Measurements from ENCODE around the gene SPATS2L. TPM values are rescaled to one million over a fixed set of nuclear protein-coding genes. Genes with fewer than 3 reads are reported as not detected.

Gene SPATS2L
- total RNA-seq, 3 donors from 2014 or later: 61.3 to 67.5 (median 64.5) TPM

GRCh38 chr2:200345975-200346374, 39.5 kb downstream of the SPATS2L start:
- no peaks in the 10 kb centered on the region for H3K9me3 ChIP-seq
- H3K27me3 ChIP-seq: no peaks in the 10 kb centered on the region
- intact Hi-C loops (cut with DNase I; ENCODE audit: low total_unique reads): no loop called here
- H3K4me1 ChIP-seq: no peaks in the 10 kb centered on the region
- no peaks in the 10 kb centered on the region for H3K36me3 ChIP-seq
- H3K27ac ChIP-seq: no peak overlapping the region
- no peak overlapping the region for H3K4me3 ChIP-seq
- no peak for TF ChIP-seq CTCF (IDR thresholded peaks at IDR 0.05)
- no peak for TF ChIP-seq POLR2AphosphoS5 (IDR thresholded peaks at IDR 0.05)
- TF ChIP-seq POLR2A (IDR thresholded peaks at IDR 0.05): no peak
- DNase-seq (ENCODE audit: low spot score in 2 of 2): no peak

- no peak for TF ChIP-seq POLR2AphosphoS5 (IDR thresholded peaks at IDR 0.05)
- TF ChIP-seq POLR2A (IDR thresholded peaks at IDR 0.05): no peak
- TF ChIP-seq CTCF (IDR thresholded peaks at IDR 0.05): no peak
- DNase-seq (ENCODE audit: low spot score in 2 of 2): no peak
- intact Hi-C loops (cut with DNase I; ENCODE audit: low total_unique reads): no loop called here
- H3K4me3 ChIP-seq: no peak overlapping the region
- no peak overlapping the region for H3K27ac ChIP-seq
- no peaks in the 10 kb centered on the region for H3K27me3 ChIP-seq
- peaks cover 0 to 1% of the 10 kb centered on the region in 2 donors for H3K4me1 ChIP-seq
- no peaks in the 10 kb centered on the region for H3K9me3 ChIP-seq
- H3K36me3 ChIP-seq: no peaks in the 10 kb centered on the region
These were observed 40.8 kb downstream of the SPATS2L start for GRCh38 chr2:200347301-200347700.

- no peak for TF ChIP-seq CTCF (IDR thresholded peaks at IDR 0.05)
- no peak for TF ChIP-seq POLR2AphosphoS5 (IDR thresholded peaks at IDR 0.05)
These were observed 42.5 kb downstream of the SPATS2L start for GRCh38 chr2:200348897-200349563.

GRCh38 chr2:200349868-200350267, 43.4 kb downstream of the SPATS2L start:
- Histone ChIP-seq H3K9me3 (no peaks in the 10 kb centered on the region), H3K27ac (no peak overlapping the region), H3K36me3 (no peaks in the 10 kb centered on the region), H3K27me3 (no peaks in the 10 kb centered on the region), H3K4me3 (no peak overlapping the region), H3K4me1 (peaks cover 0 to 6% of the 10 kb centered on the region in 2 donors)
- TF ChIP-seq POLR2A (IDR thresholded peaks at IDR 0.05) (no peak), CTCF (IDR thresholded peaks at IDR 0.05) (no peak), POLR2AphosphoS5 (IDR thresholded peaks at IDR 0.05) (no peak)
- intact Hi-C loops (cut with DNase I; ENCODE audit: low total_unique reads): no loop called here
- no peak for DNase-seq (ENCODE audit: low spot score in 2 of 2)

More at GRCh38 chr2:200348897-200349563, 42.5 kb downstream of the SPATS2L start:
- H3K4me1 ChIP-seq: peaks cover 0 to 6% of the 10 kb centered on the region in 2 donors
- no peaks in the 10 kb centered on the region for H3K36me3 ChIP-seq
- no peaks in the 10 kb centered on the region for H3K27me3 ChIP-seq
- no peaks in the 10 kb centered on the region for H3K9me3 ChIP-seq
- no peak for DNase-seq (ENCODE audit: low spot score in 2 of 2)
- H3K27ac ChIP-seq: no peak overlapping the region
- no peak overlapping the region for H3K4me3 ChIP-seq
- intact Hi-C loops (cut with DNase I; ENCODE audit: low total_unique reads): no loop called here

GRCh38 chr2:200350850-200351285, 44.4 kb downstream of the SPATS2L start:
- H3K4me3 ChIP-seq: no peak overlapping the region
- intact Hi-C loops (cut with DNase I; ENCODE audit: low total_unique reads): no loop called here
- TF ChIP-seq CTCF (IDR thresholded peaks at IDR 0.05): no peak
- TF ChIP-seq POLR2AphosphoS5 (IDR thresholded peaks at IDR 0.05): no peak
- no peak for TF ChIP-seq POLR2A (IDR thresholded peaks at IDR 0.05)
- H3K36me3 ChIP-seq: no peaks in the 10 kb centered on the region
- no peak overlapping the region for H3K27ac ChIP-seq
- peaks cover 0 to 6% of the 10 kb centered on the region in 2 donors for H3K4me1 ChIP-seq
- H3K27me3 ChIP-seq: no peaks in the 10 kb centered on the region
- no peaks in the 10 kb centered on the region for H3K9me3 ChIP-seq
- DNase-seq (ENCODE audit: low spot score in 2 of 2): no peak

Data from breast epithelium (tissue), 4 donors.